WTC11 (cell line): ENCODE data around the gene NOM1. TPM values are rescaled to one million over a fixed set of nuclear protein-coding genes. Genes with fewer than 3 reads are reported as not detected.

Source experiments
- ATAC-seq: fragments of 200-7000 bp; cut with Tn5 transposase; 2 replicates; pipeline ENCODE4 v1.10.0; 2021; ENCODE audit warnings: mild to moderate bottlenecking, moderate library complexity
- CTCF ChIA-PET: fragments of 300-600 bp; sonication (Branson Sonifier 250); formaldehyde crosslinking; loops from one replicate; lab custom pipeline; 2021; ENCODE audit warnings: antibody characterized with exemption; lab: Charles Lee
- POLR2A ChIA-PET: fragments of 350-600 bp; sonication (Branson Sonifier 250); formaldehyde crosslinking; loops from one replicate; lab custom pipeline; 2021; ENCODE audit warnings: antibody characterized with exemption; lab: Charles Lee
- DNase-seq: peaks from one replicate; pipeline ENCODE4 v3.0.0; 2021; ENCODE audit warnings: low spot score
- H3K27ac Mint-ChIP-seq: 2 replicates; pipeline ENCODE4 v1.8.0; 2021; ENCODE audit warnings: mixed read lengths
- H3K27me3 Mint-ChIP-seq: 2 replicates; pipeline ENCODE4 v1.8.0; 2021; ENCODE audit warnings: low read depth, mild to moderate bottlenecking, moderate library complexity, mixed read lengths
- H3K36me3 Mint-ChIP-seq: 2 replicates; pipeline ENCODE4 v1.8.0; 2021; ENCODE audit warnings: mixed read lengths
- H3K4me1 Mint-ChIP-seq: 2 replicates; pipeline ENCODE4 v1.8.0; 2022; ENCODE audit warnings: mixed read lengths
- H3K4me3 Mint-ChIP-seq: 2 replicates; pipeline ENCODE4 v1.8.0; 2021; ENCODE audit warnings: mild to moderate bottlenecking, moderate library complexity, mixed read lengths
- H3K9me3 Mint-ChIP-seq: 2 replicates; pipeline ENCODE4 v1.8.0; 2021; ENCODE audit warnings: mixed read lengths
- CTCF ChIP-seq: fragments of 200-600 bp; IDR thresholded peaks from 2 replicates; pipeline ENCODE4 v1.8.0; 2022; ENCODE audit warnings: antibody characterized with exemption
- E2F1 ChIP-seq: sonication (generic); formaldehyde crosslinking; IDR thresholded peaks from 2 replicates; pipeline ENCODE4 v1.8.0; 2022; ENCODE audit warnings: mild to moderate bottlenecking, missing genetic modification reagents
- FOXP4 ChIP-seq: sonication (generic); formaldehyde crosslinking; IDR thresholded peaks from 2 replicates; pipeline ENCODE4 v1.8.0; 2022; ENCODE audit warnings: mild to moderate bottlenecking, missing genetic modification reagents
- GRHL2 ChIP-seq: fragments of 250-450 bp; sonication (Bioruptor Pico); IDR thresholded peaks from 2 replicates; pipeline ENCODE4 v1.8.0; 2022; ENCODE audit warnings: mild to moderate bottlenecking, moderate library complexity; ENCODE audit not compliant: insufficient replicate concordance, severe bottlenecking
- HMGA2 ChIP-seq: fragments of 250-450 bp; sonication (Bioruptor Pico); IDR thresholded peaks from 2 replicates; pipeline ENCODE4 v1.4.0; 2021; ENCODE audit warnings: mild to moderate bottlenecking, moderate library complexity
- IRF2 ChIP-seq: sonication (generic); formaldehyde crosslinking; IDR thresholded peaks from 2 replicates; pipeline ENCODE4 v1.8.0; 2022; ENCODE audit warnings: low read depth, missing genetic modification reagents, borderline replicate concordance
- JAZF1 ChIP-seq: fragments of 250-450 bp; sonication (Bioruptor Pico); IDR thresholded peaks from 2 replicates; pipeline ENCODE4 v1.9.0; 2021; ENCODE audit warnings: moderate library complexity, mild to moderate bottlenecking, inconsistent platforms
- MLX ChIP-seq: sonication (generic); formaldehyde crosslinking; IDR thresholded peaks from 2 replicates; pipeline ENCODE4 v1.8.1; 2023; ENCODE audit warnings: mild to moderate bottlenecking, missing genetic modification reagents, moderate library complexity
- MYBL2 ChIP-seq: sonication (generic); formaldehyde crosslinking; IDR thresholded peaks from 2 replicates; pipeline ENCODE4 v1.8.1; 2023; ENCODE audit warnings: mild to moderate bottlenecking, moderate library complexity, missing genetic modification reagents
- NR3C1 ChIP-seq: sonication (generic); formaldehyde crosslinking; conservative IDR thresholded peaks from 2 replicates; pipeline ENCODE4 v1.8.1; 2023; ENCODE audit warnings: low read depth, mild to moderate bottlenecking, missing genetic modification reagents
- OVOL2 ChIP-seq: fragments of 250-450 bp; sonication (Bioruptor Pico); IDR thresholded peaks from 2 replicates; pipeline ENCODE4 v1.9.0; 2021; ENCODE audit warnings: mild to moderate bottlenecking, borderline replicate concordance
- SMAD3 ChIP-seq: sonication (generic); formaldehyde crosslinking; IDR thresholded peaks from 2 replicates; pipeline ENCODE4 v1.8.0; 2022; ENCODE audit warnings: missing genetic modification reagents, mild to moderate bottlenecking, borderline replicate concordance
- SMAD4 ChIP-seq: sonication (generic); formaldehyde crosslinking; IDR thresholded peaks from 2 replicates; pipeline ENCODE4 v1.8.0; 2022; ENCODE audit warnings: mild to moderate bottlenecking, missing genetic modification reagents
- SOX15 ChIP-seq: fragments of 250-450 bp; sonication (Bioruptor Pico); IDR thresholded peaks from 2 replicates; pipeline ENCODE4 v1.9.0; 2021; ENCODE audit warnings: mild to moderate bottlenecking
- SP1 ChIP-seq: sonication (generic); formaldehyde crosslinking; conservative IDR thresholded peaks from 2 replicates; pipeline ENCODE4 v1.8.1; 2022; ENCODE audit warnings: missing genetic modification reagents
- ZBTB21 ChIP-seq: sonication (generic); formaldehyde crosslinking; IDR thresholded peaks from 2 replicates; pipeline ENCODE4 v1.8.1; 2023; ENCODE audit warnings: mild to moderate bottlenecking, missing genetic modification reagents, borderline replicate concordance
- ZNF281 ChIP-seq: sonication (generic); formaldehyde crosslinking; IDR thresholded peaks from 2 replicates; pipeline ENCODE4 v1.8.0; 2023; ENCODE audit warnings: mild to moderate bottlenecking, missing genetic modification reagents
- ZNF416 ChIP-seq: fragments of 250-450 bp; sonication (Bioruptor Pico); IDR thresholded peaks from 2 replicates; pipeline ENCODE4 v1.9.0; 2021; ENCODE audit warnings: mild to moderate bottlenecking, inconsistent platforms
- ZNF671 ChIP-seq: fragments of 250-450 bp; sonication (Bioruptor Pico); IDR thresholded peaks from 2 replicates; pipeline ENCODE4 v1.8.0; 2021; ENCODE audit warnings: mild to moderate bottlenecking
- total RNA-seq: library from RNA; stranded (reverse); gene quantifications from 3 replicates; pipeline ENCODE4 v1.2.3, GENCODE V29; 2021

NOM1 gene
- total RNA-seq, 1 experiment from 2014 or later, result 38.5 TPM

- Mint-ChIP-seq H3K27me3 (peaks cover 15% of the 10 kb centered on the region), H3K4me1 (peaks cover 4% of the 10 kb centered on the region; the same call in 1 of the 2 replicates), H3K9me3 (no peaks in the 10 kb centered on the region), H3K27ac (no peak overlapping the region), H3K4me3 (no peak overlapping the region), H3K36me3 (no peaks in the 10 kb centered on the region)
- DNase-seq (no peak), ATAC-seq (no peak)
- POLR2A ChIA-PET, result no interaction called here
- CTCF ChIA-PET, result no interaction called here
- no peak for TF ChIP-seq JAZF1 (CRISPR knock-in tag)
- TF ChIP-seq SOX15 (CRISPR knock-in tag), result no peak
- TF ChIP-seq SP1 (CRISPR knock-in tag), result no peak
- TF ChIP-seq ZNF416, result no peak
- TF ChIP-seq ZNF671, result no peak
- no peak for TF ChIP-seq NR3C1 (CRISPR knock-in tag)
- no peak for TF ChIP-seq SMAD4 (CRISPR knock-in tag)
- no peak for TF ChIP-seq E2F1 (CRISPR knock-in tag)
- TF ChIP-seq FOXP4 (CRISPR knock-in tag), result no peak
- no peak for TF ChIP-seq OVOL2 (CRISPR knock-in tag)
- no peak for TF ChIP-seq ZBTB21
- TF ChIP-seq IRF2, result no peak
- TF ChIP-seq MYBL2 (CRISPR knock-in tag), result no peak
- no peak for TF ChIP-seq SMAD3 (CRISPR knock-in tag)
- TF ChIP-seq ZNF281 (CRISPR knock-in tag), result no peak
- no peak for TF ChIP-seq GRHL2
- no peak for TF ChIP-seq MLX (CRISPR knock-in tag)
- TF ChIP-seq HMGA2, result no peak
- TF ChIP-seq CTCF, result no peak
Measured at GRCh38 chr7:156989766-156990535, 40.4 kb downstream of the NOM1 start.
